ENCODE measurements around the gene DCAF4.
"Not testable (repeated sequence)": the region's sequence is repeated elsewhere in the genome, so short reads cannot be mapped to it uniquely, and the experiment has no call there.

DCAF4 gene

GRCh38 chr14:72929316-72930080, 3.2 kb downstream of the DCAF4 start:
- in situ Hi-C loops (cut with MboI; ENCODE audit: low sequenced_read_pairs) = loop anchor here (25.0 kb wide), 1 partner anchor 417 kb away; no protein-coding TSS in a partner anchor

- in situ Hi-C loops (cut with MboI; ENCODE audit: low sequenced_read_pairs) = loop anchor here (25.0 kb wide), 1 partner anchor 421 kb away; no protein-coding TSS in a partner anchor
Measured at GRCh38 chr14:72932893-72933292, 6.6 kb downstream of the DCAF4 start.

GRCh38 chr14:72939630-72940029, 13.4 kb downstream of the DCAF4 start:
- in situ Hi-C loops (cut with MboI; ENCODE audit: low sequenced_read_pairs) = loop anchor here (25.0 kb wide), 1 partner anchor 427 kb away; no protein-coding TSS in a partner anchor

- in situ Hi-C loops (cut with MboI; ENCODE audit: low sequenced_read_pairs) = loop anchor here (25.0 kb wide), 1 partner anchor 429 kb away; no protein-coding TSS in a partner anchor
Measured at GRCh38 chr14:72941286-72941985, 15.2 kb downstream of the DCAF4 start.

GRCh38 chr14:72942934-72943333, 16.7 kb downstream of the DCAF4 start:
- in situ Hi-C loops (cut with MboI; ENCODE audit: low sequenced_read_pairs) = loop anchor here (25.0 kb wide), 1 partner anchor 431 kb away; no protein-coding TSS in a partner anchor

GRCh38 chr14:72943876-72944430, 17.7 kb downstream of the DCAF4 start:
- in situ Hi-C loops (cut with MboI; ENCODE audit: low sequenced_read_pairs) = loop anchor here (25.0 kb wide), 1 partner anchor 432 kb away; no protein-coding TSS in a partner anchor

GRCh38 chr14:72945356-72946027, 19.2 kb downstream of the DCAF4 start:
- in situ Hi-C loops (cut with MboI; ENCODE audit: low sequenced_read_pairs) = loop anchor here (25.0 kb wide), 1 partner anchor 433 kb away; no protein-coding TSS in a partner anchor

- in situ Hi-C loops (cut with MboI; ENCODE audit: low sequenced_read_pairs) = loop anchor here (25.0 kb wide), 1 partner anchor 434 kb away; no protein-coding TSS in a partner anchor
Measured at GRCh38 chr14:72946491-72946890, 20.2 kb downstream of the DCAF4 start.

GRCh38 chr14:72947366-72948160, 21.3 kb downstream of the DCAF4 start:
- in situ Hi-C loops (cut with MboI; ENCODE audit: low sequenced_read_pairs) = loop anchor here (25.0 kb wide), 1 partner anchor 435 kb away; no protein-coding TSS in a partner anchor

GRCh38 chr14:72948481-72949138, 22.3 kb downstream of the DCAF4 start:
- in situ Hi-C loops (cut with MboI; ENCODE audit: low sequenced_read_pairs) = loop anchor here (25.0 kb wide), 1 partner anchor 436 kb away; no protein-coding TSS in a partner anchor

- in situ Hi-C loops (cut with MboI; ENCODE audit: low sequenced_read_pairs) = no loop called here
Measured at GRCh38 chr14:72952171-72952570, 25.9 kb downstream of the DCAF4 start.

- in situ Hi-C loops (cut with MboI; ENCODE audit: low sequenced_read_pairs) = not testable (repeated sequence)
Measured at GRCh38 chr14:72956741-72957140, 30.5 kb downstream of the DCAF4 start.

- in situ Hi-C loops (cut with MboI; ENCODE audit: low sequenced_read_pairs) = no loop called here
Measured at GRCh38 chr14:72957213-72957612, 30.9 kb downstream of the DCAF4 start.

GRCh38 chr14:72958548-72958947, 32.3 kb downstream of the DCAF4 start:
- in situ Hi-C loops (cut with MboI; ENCODE audit: low sequenced_read_pairs) = no loop called here

GRCh38 chr14:72961016-72961415, 34.8 kb downstream of the DCAF4 start:
- in situ Hi-C loops (cut with MboI; ENCODE audit: low sequenced_read_pairs) = not testable (repeated sequence)

- in situ Hi-C loops (cut with MboI; ENCODE audit: low sequenced_read_pairs) = no loop called here
Measured at GRCh38 chr14:72961579-72962335, 35.5 kb downstream of the DCAF4 start.

GRCh38 chr14:72962336-72962754, 36.1 kb downstream of the DCAF4 start:
- in situ Hi-C loops (cut with MboI; ENCODE audit: low sequenced_read_pairs) = not testable (repeated sequence)

- in situ Hi-C loops (cut with MboI; ENCODE audit: low sequenced_read_pairs) = no loop called here
Measured at GRCh38 chr14:72962829-72963312, 36.6 kb downstream of the DCAF4 start.

Measured in HL-60/S4 treated with retinoic acid at 250 ng/mL for 4 days and 3 days (cell line).